Activated T-cell treated with anti-CD3 and anti-CD28 coated beads, Interleukin-2, amount 50 U/mL, for 72 hours (primary cell): ENCODE data around the gene SEC14L2. TPM values are rescaled to one million over a fixed set of nuclear protein-coding genes. Genes with fewer than 3 reads are reported as not detected.
A peak's percentile ranks its signal among the peaks of the same experiment; 100 is the strongest.
"Not testable (repeated sequence)": the region's sequence is repeated elsewhere in the genome, so short reads cannot be mapped to it uniquely, and the experiment has no call there.

Experiments
- ATAC-seq, 2 donors: fragments of 150-1000 bp; cut with Tn5 transposase; replicated peaks in 1 of 2; 2 replicates each; pipeline ENCODE4 v1.10.0; 2021; ENCODE audit warnings: moderate library complexity in 2 of 2, mild to moderate bottlenecking in 1 of 2
- DNase-seq, 2 donors: peaks; one replicate each; pipeline ENCODE4 v3.0.0; 2021 to 2022; ENCODE audit warnings: mixed read lengths in 1 of 2
- H3K27ac Mint-ChIP-seq: one replicate; pipeline ENCODE4 v1.8.0; 2022; ENCODE audit warnings: mild to moderate bottlenecking, moderate library complexity, mixed read lengths
- H3K27me3 Mint-ChIP-seq: one replicate; pipeline ENCODE4 v1.8.0; 2022; ENCODE audit warnings: low read depth, mixed read lengths
- H3K36me3 Mint-ChIP-seq, 2 donors: one replicate each; pipeline ENCODE4 v1.8.0; 2022; ENCODE audit warnings: mixed read lengths in 2 of 2, mild to moderate bottlenecking in 1 of 2; ENCODE audit not compliant: insufficient read depth in 2 of 2
- H3K4me1 Mint-ChIP-seq: one replicate; pipeline ENCODE4 v1.8.0; 2022; ENCODE audit warnings: low read depth, mixed read lengths
- H3K4me3 Mint-ChIP-seq, 2 donors: one replicate each; pipeline ENCODE4 v1.8.0; 2022; ENCODE audit warnings: mild to moderate bottlenecking in 2 of 2, mixed read lengths in 2 of 2, moderate library complexity in 2 of 2
- H3K9me3 Mint-ChIP-seq, 2 donors: one replicate each; pipeline ENCODE4 v1.8.0; 2022; ENCODE audit warnings: mixed read lengths in 2 of 2
- total RNA-seq, 2 donors: library from RNA; stranded (reverse); gene quantifications; one replicate each; pipeline ENCODE4 v1.2.3, GENCODE V29; 2022

Gene SEC14L2
- total RNA-seq, 2 donors from 2014 or later, result 15.3 to 19.0 TPM

GRCh38 chr22:30444632-30445437 lies 48.0 kb downstream of the SEC14L2 start:
- Mint-ChIP-seq H3K27ac (no peak overlapping the region), H3K27me3 (peaks cover 28% of the 10 kb centered on the region)

GRCh38 chr22:30445438-30446145 lies 48.8 kb downstream of the SEC14L2 start:
- ATAC-seq (peak in 1 of 2 donors; percentile 36), DNase-seq (no peak)
- peaks cover 36% of the 10 kb centered on the region for H3K4me1 Mint-ChIP-seq
- H3K36me3 Mint-ChIP-seq, result peaks cover 2 to 5% of the 10 kb centered on the region in 2 donors
- H3K27ac Mint-ChIP-seq, result no peak overlapping the region
- peaks cover 24% of the 10 kb centered on the region for H3K27me3 Mint-ChIP-seq
- H3K9me3 Mint-ChIP-seq, result no peaks in the 10 kb centered on the region
- H3K4me3 Mint-ChIP-seq, result no peak overlapping the region

More at GRCh38 chr22:30444632-30445437, 48.0 kb downstream of the SEC14L2 start:
- DNase-seq (peak; percentile 68 to 71), ATAC-seq (peak; percentile 51 to 62)
- H3K4me3 Mint-ChIP-seq, result peak overlapping the region in 1 of 2 donors; percentile 5
- no peaks in the 10 kb centered on the region for H3K9me3 Mint-ChIP-seq
- peaks cover 36% of the 10 kb centered on the region for H3K4me1 Mint-ChIP-seq
- peaks cover 2 to 5% of the 10 kb centered on the region in 2 donors for H3K36me3 Mint-ChIP-seq

GRCh38 chr22:30447656-30448055 lies 50.8 kb downstream of the SEC14L2 start:
- H3K4me1 Mint-ChIP-seq, result peaks cover 26% of the 10 kb centered on the region
- peaks cover 19% of the 10 kb centered on the region for H3K27me3 Mint-ChIP-seq
- ATAC-seq, result no peak
- DNase-seq, result no peak
- H3K4me3 Mint-ChIP-seq, result no peak overlapping the region
- H3K9me3 Mint-ChIP-seq, result no peaks in the 10 kb centered on the region
- H3K27ac Mint-ChIP-seq, result no peak overlapping the region
- H3K36me3 Mint-ChIP-seq, result peaks cover 2 to 5% of the 10 kb centered on the region in 2 donors

GRCh38 chr22:30451488-30451887 lies 54.7 kb downstream of the SEC14L2 start:
- not testable (repeated sequence) for H3K9me3 Mint-ChIP-seq, H3K36me3 Mint-ChIP-seq, H3K4me3 Mint-ChIP-seq, ATAC-seq, H3K27me3 Mint-ChIP-seq, H3K27ac Mint-ChIP-seq, H3K4me1 Mint-ChIP-seq, DNase-seq

- peaks cover 11% of the 10 kb centered on the region for H3K27me3 Mint-ChIP-seq
- no peaks in the 10 kb centered on the region for H3K4me1 Mint-ChIP-seq
- H3K36me3 Mint-ChIP-seq, result no peaks in the 10 kb centered on the region
- H3K9me3 Mint-ChIP-seq, result no peaks in the 10 kb centered on the region
- ATAC-seq (no peak), DNase-seq (no peak)
- H3K4me3 Mint-ChIP-seq, result no peak overlapping the region
- H3K27ac Mint-ChIP-seq, result no peak overlapping the region
Measured at GRCh38 chr22:30452861-30453260, 56.0 kb downstream of the SEC14L2 start.

- H3K4me1 Mint-ChIP-seq, result no peaks in the 10 kb centered on the region
- H3K4me3 Mint-ChIP-seq, result no peak overlapping the region
- H3K9me3 Mint-ChIP-seq, result no peaks in the 10 kb centered on the region
- no peaks in the 10 kb centered on the region for H3K36me3 Mint-ChIP-seq
- no peak for DNase-seq
- peaks cover 11% of the 10 kb centered on the region for H3K27me3 Mint-ChIP-seq
- no peak overlapping the region for H3K27ac Mint-ChIP-seq
- peak; percentile 62 to 77 for ATAC-seq
Measured at GRCh38 chr22:30453731-30454510, 57.1 kb downstream of the SEC14L2 start.

GRCh38 chr22:30455075-30455840 lies 58.4 kb downstream of the SEC14L2 start:
- peak in 1 of 2 donors; percentile 28 for ATAC-seq
- DNase-seq, result no peak
- Mint-ChIP-seq H3K4me1 (no peaks in the 10 kb centered on the region), H3K27ac (no peak overlapping the region), H3K36me3 (no peaks in the 10 kb centered on the region), H3K9me3 (no peaks in the 10 kb centered on the region), H3K27me3 (peaks cover 10% of the 10 kb centered on the region), H3K4me3 (no peak overlapping the region)

- no peak overlapping the region for H3K27ac Mint-ChIP-seq
- DNase-seq, result no peak
- H3K4me3 Mint-ChIP-seq, result no peak overlapping the region
- H3K36me3 Mint-ChIP-seq, result no peaks in the 10 kb centered on the region
- no peaks in the 10 kb centered on the region for H3K4me1 Mint-ChIP-seq
- H3K9me3 Mint-ChIP-seq, result no peaks in the 10 kb centered on the region
- ATAC-seq, result no peak
- H3K27me3 Mint-ChIP-seq, result peaks cover 5% of the 10 kb centered on the region
Measured at GRCh38 chr22:30457981-30458380, 61.2 kb downstream of the SEC14L2 start.

GRCh38 chr22:30459181-30460052 lies 62.6 kb downstream of the SEC14L2 start:
- DNase-seq, result peak; percentile 27 to 44
- H3K4me1 Mint-ChIP-seq, result no peaks in the 10 kb centered on the region
- H3K27me3 Mint-ChIP-seq, result peaks cover 5% of the 10 kb centered on the region
- no peak overlapping the region for H3K27ac Mint-ChIP-seq
- ATAC-seq, result peak; percentile 66 to 79
- no peak overlapping the region for H3K4me3 Mint-ChIP-seq
- H3K9me3 Mint-ChIP-seq, result no peaks in the 10 kb centered on the region
- H3K36me3 Mint-ChIP-seq, result no peaks in the 10 kb centered on the region

- Mint-ChIP-seq H3K4me3 (no peak overlapping the region), H3K9me3 (peaks cover 3 to 5% of the 10 kb centered on the region in 2 donors), H3K4me1 (no peaks in the 10 kb centered on the region), H3K27me3 (peaks cover 13% of the 10 kb centered on the region), H3K27ac (no peak overlapping the region), H3K36me3 (no peaks in the 10 kb centered on the region)
- DNase-seq, result no peak
- no peak for ATAC-seq
Measured at GRCh38 chr22:30460147-30460546, 63.3 kb downstream of the SEC14L2 start.

GRCh38 chr22:30460555-30460954 lies 63.7 kb downstream of the SEC14L2 start:
- not testable (repeated sequence) for H3K4me3 Mint-ChIP-seq, H3K36me3 Mint-ChIP-seq, H3K4me1 Mint-ChIP-seq, DNase-seq, H3K27ac Mint-ChIP-seq, H3K9me3 Mint-ChIP-seq, ATAC-seq
- H3K27me3 Mint-ChIP-seq, result peaks cover 17% of the 10 kb centered on the region

GRCh38 chr22:30469165-30469564 lies 72.3 kb downstream of the SEC14L2 start:
- Mint-ChIP-seq H3K27me3 (peaks cover 30% of the 10 kb centered on the region), H3K27ac (no peak overlapping the region), H3K36me3 (no peaks in the 10 kb centered on the region), H3K4me3 (no peak overlapping the region), H3K9me3 (peaks cover 4 to 6% of the 10 kb centered on the region in 2 donors), H3K4me1 (peaks cover 8% of the 10 kb centered on the region)
- no peak for ATAC-seq
- DNase-seq, result no peak
